ENCODE measurements around the gene FBXW7. TPM values are rescaled to one million over a fixed set of nuclear protein-coding genes. Genes with fewer than 3 reads are reported as not detected.

FBXW7 gene
- total RNA-seq, 4 donors from 2014 or later = 72.2 to 105 (median 87.1) TPM

DNA sequence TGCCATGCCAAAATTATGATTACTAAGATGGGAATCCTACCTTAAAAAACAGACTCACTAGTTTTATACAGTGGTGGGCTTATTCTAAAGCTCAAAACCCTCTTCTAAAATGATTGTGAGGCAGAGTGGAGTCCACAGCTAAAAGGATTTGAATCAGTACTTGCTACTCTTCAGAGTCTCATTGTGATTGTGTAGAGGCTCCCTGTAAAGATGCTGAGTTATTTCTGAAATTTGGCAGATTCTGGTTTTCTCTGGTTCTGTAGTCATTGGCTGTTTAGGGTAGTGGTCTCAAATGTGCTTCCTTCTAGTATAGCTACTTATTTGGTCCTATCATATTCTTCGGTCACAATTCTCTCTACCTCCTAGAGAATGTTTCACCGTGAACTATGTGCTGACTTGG, 104.1 kb downstream of the FBXW7 start:
- no peak for TF ChIP-seq POLR2A (IDR thresholded peaks at IDR 0.05)
- TF ChIP-seq, protein P1, sequence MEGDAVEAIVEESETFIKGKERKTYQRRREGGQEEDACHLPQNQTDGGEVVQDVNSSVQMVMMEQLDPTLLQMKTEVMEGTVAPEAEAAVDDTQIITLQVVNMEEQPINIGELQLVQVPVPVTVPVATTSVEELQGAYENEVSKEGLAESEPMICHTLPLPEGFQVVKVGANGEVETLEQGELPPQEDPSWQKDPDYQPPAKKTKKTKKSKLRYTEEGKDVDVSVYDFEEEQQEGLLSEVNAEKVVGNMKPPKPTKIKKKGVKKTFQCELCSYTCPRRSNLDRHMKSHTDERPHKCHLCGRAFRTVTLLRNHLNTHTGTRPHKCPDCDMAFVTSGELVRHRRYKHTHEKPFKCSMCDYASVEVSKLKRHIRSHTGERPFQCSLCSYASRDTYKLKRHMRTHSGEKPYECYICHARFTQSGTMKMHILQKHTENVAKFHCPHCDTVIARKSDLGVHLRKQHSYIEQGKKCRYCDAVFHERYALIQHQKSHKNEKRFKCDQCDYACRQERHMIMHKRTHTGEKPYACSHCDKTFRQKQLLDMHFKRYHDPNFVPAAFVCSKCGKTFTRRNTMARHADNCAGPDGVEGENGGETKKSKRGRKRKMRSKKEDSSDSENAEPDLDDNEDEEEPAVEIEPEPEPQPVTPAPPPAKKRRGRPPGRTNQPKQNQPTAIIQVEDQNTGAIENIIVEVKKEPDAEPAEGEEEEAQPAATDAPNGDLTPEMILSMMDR (IDR thresholded peaks at IDR 0.05) = no peak
- intact Hi-C loops (cut with DNase I) = no loop called here
- H3K27ac ChIP-seq = no peak overlapping the region
- 97 to 98% methylated on average over 2 of the region's 2 CpGs for WGBS, 2 donors
- H3K4me1 ChIP-seq = peaks cover 7% of the 10 kb centered on the region in 2 donors
- H3K9me3 ChIP-seq = no peaks in the 10 kb centered on the region
- DNase-seq = no peak
- H3K36me3 ChIP-seq = no peaks in the 10 kb centered on the region
- H3K4me3 ChIP-seq (replicated peaks in 1 of 3) = no peak overlapping the region
- no peaks in the 10 kb centered on the region for H3K27me3 ChIP-seq

DNA sequence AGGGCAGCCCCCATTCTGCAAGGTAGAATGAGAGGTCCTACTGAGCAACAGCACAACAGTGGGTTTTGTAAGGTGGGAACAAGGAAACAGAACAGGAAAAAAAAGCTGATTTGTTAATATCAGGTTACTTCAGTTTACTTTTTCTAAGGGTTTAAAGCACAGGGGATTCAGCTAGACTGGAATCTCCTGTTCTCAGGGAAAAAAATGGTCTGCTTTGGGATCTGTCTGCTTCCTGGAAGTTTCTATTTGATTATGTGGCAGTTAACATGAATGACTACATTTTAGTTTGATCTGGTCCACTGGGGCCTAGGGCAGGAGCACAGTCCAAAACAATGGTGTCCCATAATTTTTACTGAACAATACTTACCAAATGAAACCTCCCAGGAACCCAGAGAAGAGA, 104.6 kb downstream of the FBXW7 start:
- intact Hi-C loops (cut with DNase I) = no loop called here
- Histone ChIP-seq H3K36me3 (no peaks in the 10 kb centered on the region), H3K9me3 (no peaks in the 10 kb centered on the region), H3K4me1 (peaks cover 7% of the 10 kb centered on the region in 2 donors), H3K27me3 (no peaks in the 10 kb centered on the region), H3K4me3 (replicated peaks in 1 of 3) (no peak overlapping the region), H3K27ac (no peak overlapping the region)
- DNase-seq = no peak
- no peak for TF ChIP-seq POLR2A (IDR thresholded peaks at IDR 0.05)
- TF ChIP-seq, protein P1 (IDR thresholded peaks at IDR 0.05) = no peak

DNA sequence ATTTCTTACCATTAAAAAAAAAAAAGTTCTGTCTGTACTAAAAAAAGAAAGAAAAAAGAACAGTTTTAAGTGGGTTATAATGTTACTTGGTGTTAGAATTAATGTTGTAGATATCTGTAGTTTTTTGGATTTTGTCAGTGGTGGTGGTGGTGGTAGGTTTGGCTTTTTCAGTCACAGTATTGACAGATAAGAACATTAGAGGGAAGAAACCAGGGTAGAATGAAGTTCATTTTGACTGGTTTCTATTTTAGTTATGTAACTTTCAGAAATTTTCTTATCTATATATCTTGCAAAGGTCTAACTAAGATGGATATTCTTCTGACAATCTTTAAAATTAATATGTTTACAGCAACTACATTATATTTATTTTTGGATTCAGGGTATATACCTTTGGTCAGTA, 105.4 kb downstream of the FBXW7 start:
- Histone ChIP-seq H3K27ac (no peak overlapping the region), H3K4me3 (replicated peaks in 1 of 3) (no peak overlapping the region), H3K9me3 (no peaks in the 10 kb centered on the region), H3K36me3 (no peaks in the 10 kb centered on the region), H3K27me3 (no peaks in the 10 kb centered on the region), H3K4me1 (peaks cover 7 to 10% of the 10 kb centered on the region in 2 donors)
- no peak for TF ChIP-seq POLR2A (IDR thresholded peaks at IDR 0.05)
- TF ChIP-seq, protein P1 (IDR thresholded peaks at IDR 0.05) = no peak
- intact Hi-C loops (cut with DNase I) = no loop called here
- no peak for DNase-seq

DNA sequence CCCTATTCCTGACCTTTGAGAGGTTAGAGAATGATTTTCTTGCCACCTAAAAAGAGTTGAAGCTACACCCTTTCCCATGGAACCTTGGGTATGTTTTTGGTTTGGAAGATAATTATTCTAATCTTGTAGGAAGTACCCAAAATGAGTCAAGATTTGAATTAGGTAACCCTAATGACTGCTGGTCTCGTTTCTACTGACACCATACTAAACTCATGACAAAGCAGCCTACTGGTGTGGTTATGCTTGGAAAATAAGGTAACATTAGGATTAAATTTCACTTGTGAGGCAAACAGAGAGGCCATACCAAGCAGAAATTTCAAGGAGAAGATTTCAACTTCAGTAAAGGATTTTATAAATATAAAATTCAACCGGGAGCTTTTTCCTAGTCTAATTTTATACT, 107.9 kb downstream of the FBXW7 start:
- no peak overlapping the region for H3K4me3 ChIP-seq (replicated peaks in 1 of 3)
- no peak overlapping the region for H3K27ac ChIP-seq
- TF ChIP-seq, protein P1 (IDR thresholded peaks at IDR 0.05) = no peak
- no peak for TF ChIP-seq POLR2A (IDR thresholded peaks at IDR 0.05)
- H3K9me3 ChIP-seq = no peaks in the 10 kb centered on the region
- no peaks in the 10 kb centered on the region for H3K36me3 ChIP-seq
- H3K4me1 ChIP-seq = peaks cover 7 to 10% of the 10 kb centered on the region in 2 donors
- intact Hi-C loops (cut with DNase I) = no loop called here
- H3K27me3 ChIP-seq = no peaks in the 10 kb centered on the region
- WGBS, 2 donors = 92 to 94% methylated on average over 2 of the region's 2 CpGs
- no peak for DNase-seq

DNA sequence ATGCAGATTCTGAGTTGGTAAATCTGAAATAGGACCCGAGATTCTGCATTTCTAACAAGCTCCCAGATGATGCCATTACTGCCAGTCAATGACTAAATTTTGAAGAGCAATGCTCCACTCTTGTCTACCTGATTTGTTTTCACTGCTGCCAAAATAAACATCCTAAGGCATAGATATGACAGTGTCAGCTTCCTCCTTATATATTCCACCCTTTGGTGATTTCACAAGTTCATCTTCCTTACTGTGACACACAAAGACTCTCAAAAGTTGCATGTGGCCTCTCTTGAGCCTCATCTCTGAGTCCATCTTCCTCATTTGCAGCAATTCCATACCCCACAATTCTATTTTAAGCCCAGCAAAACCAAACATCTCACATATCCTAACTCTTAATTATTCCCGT, 110.9 kb downstream of the FBXW7 start:
- Histone ChIP-seq H3K27me3 (no peaks in the 10 kb centered on the region), H3K9me3 (no peaks in the 10 kb centered on the region), H3K4me3 (replicated peaks in 1 of 3) (no peak overlapping the region), H3K36me3 (no peaks in the 10 kb centered on the region), H3K4me1 (peaks cover 0 to 3% of the 10 kb centered on the region in 2 donors), H3K27ac (no peak overlapping the region)
- 65 to 66% methylated on average over 2 of the region's 2 CpGs for WGBS, 2 donors
- TF ChIP-seq, protein P1 (IDR thresholded peaks at IDR 0.05) = no peak
- no peak for TF ChIP-seq POLR2A (IDR thresholded peaks at IDR 0.05)
- intact Hi-C loops (cut with DNase I) = no loop called here
- no peak for DNase-seq

Data from thyroid gland (tissue), 4 donors.